ENCODE results near the gene LRFN3. TPM values are rescaled to one million over a fixed set of nuclear protein-coding genes. Genes with fewer than 3 reads are reported as not detected.
A peak's percentile ranks its signal among the peaks of the same experiment; 100 is the strongest.

LRFN3 gene
- total RNA-seq, 3 donors from 2014 or later = 10.5 to 14.0 (median 10.5) TPM

- Histone ChIP-seq H3K9me3 (no peaks in the 10 kb centered on the region), H3K36me3 (ENCODE audit: low read depth) (no peaks in the 10 kb centered on the region), H3K4me3 (no peak overlapping the region), H3K4me1 (ENCODE audit: low read depth) (peaks cover 25% of the 10 kb centered on the region)
- intact Hi-C loops (cut with DNase I, micrococcal nuclease) = loop anchor here in 1 of 2 donors (10.0 kb wide), 2 partner anchors 54 to 244 kb away; no protein-coding TSS in a partner anchor
- ATAC-seq (no peak), DNase-seq (peak in 1 of 3 donors; percentile 15)
- TF ChIP-seq CTCF (IDR thresholded peaks at IDR 0.05) = no peak
Observed at GRCh38 chr19:35938282-35939224, 2.4 kb downstream of the LRFN3 start.

GRCh38 chr19:35939307-35940077 is 3.3 kb downstream of the LRFN3 start:
- Histone ChIP-seq H3K36me3 (ENCODE audit: low read depth) (no peaks in the 10 kb centered on the region), H3K9me3 (no peaks in the 10 kb centered on the region), H3K4me1 (ENCODE audit: low read depth) (peaks cover 25% of the 10 kb centered on the region), H3K4me3 (no peak overlapping the region)
- no peak for DNase-seq
- no peak for ATAC-seq
- intact Hi-C loops (cut with DNase I, micrococcal nuclease) = loop anchor here in 1 of 2 donors (10.0 kb wide), 2 partner anchors 55 to 245 kb away; no protein-coding TSS in a partner anchor
- TF ChIP-seq CTCF (IDR thresholded peaks at IDR 0.05) = no peak

GRCh38 chr19:35940078-35940775 is 4.1 kb downstream of the LRFN3 start:
- Histone ChIP-seq H3K36me3 (ENCODE audit: low read depth) (no peaks in the 10 kb centered on the region), H3K4me3 (no peak overlapping the region), H3K4me1 (ENCODE audit: low read depth) (peaks cover 22% of the 10 kb centered on the region), H3K9me3 (no peaks in the 10 kb centered on the region)
- ATAC-seq (no peak), DNase-seq (no peak)
- no peak for TF ChIP-seq CTCF (IDR thresholded peaks at IDR 0.05)
- intact Hi-C loops (cut with DNase I, micrococcal nuclease) = no loop called here

- Histone ChIP-seq H3K4me3 (no peak overlapping the region), H3K4me1 (ENCODE audit: low read depth) (peaks cover 16% of the 10 kb centered on the region), H3K36me3 (ENCODE audit: low read depth) (no peaks in the 10 kb centered on the region), H3K9me3 (no peaks in the 10 kb centered on the region)
- intact Hi-C loops (cut with DNase I, micrococcal nuclease) = no loop called here
- DNase-seq (no peak), ATAC-seq (no peak)
- no peak for TF ChIP-seq CTCF (IDR thresholded peaks at IDR 0.05)
Observed at GRCh38 chr19:35940839-35941238, 4.7 kb downstream of the LRFN3 start.

- Histone ChIP-seq H3K9me3 (no peaks in the 10 kb centered on the region), H3K36me3 (ENCODE audit: low read depth) (no peaks in the 10 kb centered on the region), H3K4me3 (no peak overlapping the region), H3K4me1 (ENCODE audit: low read depth) (peaks cover 7% of the 10 kb centered on the region)
- intact Hi-C loops (cut with DNase I, micrococcal nuclease) = no loop called here
- DNase-seq (no peak), ATAC-seq (no peak)
- no peak for TF ChIP-seq CTCF (IDR thresholded peaks at IDR 0.05)
Observed at GRCh38 chr19:35942235-35942634, 6.1 kb downstream of the LRFN3 start.
